Activated CD4-positive, CD25-positive, alpha-beta regulatory T cell (primary cell): ENCODE measurements around the gene N4BP2L2.

ENCODE experiments used
- DNase-seq, 4 experiments: peaks; one replicate each; lab custom pipeline; 2025; lab: John Stamatoyannopoulos, UW

N4BP2L2 gene

GRCh38 chr13:32530841-32531253, 7.7 kb downstream of the N4BP2L2 start:
- no peak for DNase-seq

- DNase-seq = no peak
These were observed 10.2 kb downstream of the N4BP2L2 start for GRCh38 chr13:32528358-32528757.

GRCh38 chr13:32527151-32527550, 11.4 kb downstream of the N4BP2L2 start:
- DNase-seq = no peak

- DNase-seq = no peak
These were observed 12.8 kb downstream of the N4BP2L2 start for GRCh38 chr13:32525766-32526165.

- DNase-seq = no peak
These were observed 23.3 kb downstream of the N4BP2L2 start for GRCh38 chr13:32515246-32515645.

GRCh38 chr13:32511482-32511881, 27.1 kb downstream of the N4BP2L2 start:
- no peak for DNase-seq

GRCh38 chr13:32504876-32505275, 33.7 kb downstream of the N4BP2L2 start:
- DNase-seq = no peak

- no peak for DNase-seq
These were observed 34.3 kb downstream of the N4BP2L2 start for GRCh38 chr13:32504263-32504662.

GRCh38 chr13:32503727-32504126, 34.9 kb downstream of the N4BP2L2 start:
- no peak for DNase-seq

- no peak for DNase-seq
These were observed 37.5 kb downstream of the N4BP2L2 start for GRCh38 chr13:32501064-32501463.

- DNase-seq = no peak
These were observed 38.9 kb downstream of the N4BP2L2 start for GRCh38 chr13:32499538-32500210.

- DNase-seq = no peak
These were observed 41.0 kb downstream of the N4BP2L2 start for GRCh38 chr13:32497589-32497988.

GRCh38 chr13:32496599-32497160, 41.9 kb downstream of the N4BP2L2 start:
- no peak for DNase-seq

- no peak for DNase-seq
These were observed 42.8 kb downstream of the N4BP2L2 start for GRCh38 chr13:32495841-32496240.

GRCh38 chr13:32495429-32495828, 43.2 kb downstream of the N4BP2L2 start:
- no peak for DNase-seq

- no peak for DNase-seq
These were observed 47.6 kb downstream of the N4BP2L2 start for GRCh38 chr13:32491028-32491427.

- no peak for DNase-seq
These were observed 61.7 kb downstream of the N4BP2L2 start for GRCh38 chr13:32476892-32477291.

GRCh38 chr13:32476021-32476731, 62.4 kb downstream of the N4BP2L2 start:
- DNase-seq = no peak

- DNase-seq = no peak
These were observed 63.4 kb downstream of the N4BP2L2 start for GRCh38 chr13:32474999-32475792.

GRCh38 chr13:32473650-32474049, 64.9 kb downstream of the N4BP2L2 start:
- no peak for DNase-seq

- no peak for DNase-seq
These were observed 66.4 kb downstream of the N4BP2L2 start for GRCh38 chr13:32472194-32472621.

- DNase-seq = no peak
These were observed 67.2 kb downstream of the N4BP2L2 start for GRCh38 chr13:32471187-32471922.
